22Rv1 (cell line): Measurements from ENCODE around the gene ALPP.
"Not testable (repeated sequence)": the region's sequence is repeated elsewhere in the genome, so short reads cannot be mapped to it uniquely, and the experiment has no call there.

Experiments
- ZFX ChIP-seq: fragments of 450-650 bp; IDR thresholded peaks from 2 replicates; pipeline ENCODE4 v1.6.1; 2017; ENCODE audit warnings: antibody characterized with exemption, borderline replicate concordance
- TF ChIP-seq, protein P1 (sequence below): fragments of 450-650 bp; IDR thresholded peaks from 2 replicates; pipeline ENCODE4 v1.5.1; 2017; ENCODE audit warnings: mild to moderate bottlenecking

GRCh38 chr2:232366461-232366860 lies 12.1 kb upstream of the ALPP start:
- not testable (repeated sequence) for TF ChIP-seq ZFX
- TF ChIP-seq, protein P1, sequence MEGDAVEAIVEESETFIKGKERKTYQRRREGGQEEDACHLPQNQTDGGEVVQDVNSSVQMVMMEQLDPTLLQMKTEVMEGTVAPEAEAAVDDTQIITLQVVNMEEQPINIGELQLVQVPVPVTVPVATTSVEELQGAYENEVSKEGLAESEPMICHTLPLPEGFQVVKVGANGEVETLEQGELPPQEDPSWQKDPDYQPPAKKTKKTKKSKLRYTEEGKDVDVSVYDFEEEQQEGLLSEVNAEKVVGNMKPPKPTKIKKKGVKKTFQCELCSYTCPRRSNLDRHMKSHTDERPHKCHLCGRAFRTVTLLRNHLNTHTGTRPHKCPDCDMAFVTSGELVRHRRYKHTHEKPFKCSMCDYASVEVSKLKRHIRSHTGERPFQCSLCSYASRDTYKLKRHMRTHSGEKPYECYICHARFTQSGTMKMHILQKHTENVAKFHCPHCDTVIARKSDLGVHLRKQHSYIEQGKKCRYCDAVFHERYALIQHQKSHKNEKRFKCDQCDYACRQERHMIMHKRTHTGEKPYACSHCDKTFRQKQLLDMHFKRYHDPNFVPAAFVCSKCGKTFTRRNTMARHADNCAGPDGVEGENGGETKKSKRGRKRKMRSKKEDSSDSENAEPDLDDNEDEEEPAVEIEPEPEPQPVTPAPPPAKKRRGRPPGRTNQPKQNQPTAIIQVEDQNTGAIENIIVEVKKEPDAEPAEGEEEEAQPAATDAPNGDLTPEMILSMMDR = not testable (repeated sequence)
